GM18499 (cell line): ENCODE measurements around the gene CENPM.

Experiments
- ATAC-seq: cut with Tn5 transposase; IDR thresholded peaks from one replicate; pipeline ENCODE4 v1.9.1; 2021; ENCODE audit warnings: moderate number of reproducible peaks; ENCODE audit not compliant: insufficient read depth, unreplicated experiment

CENPM gene

DNA sequence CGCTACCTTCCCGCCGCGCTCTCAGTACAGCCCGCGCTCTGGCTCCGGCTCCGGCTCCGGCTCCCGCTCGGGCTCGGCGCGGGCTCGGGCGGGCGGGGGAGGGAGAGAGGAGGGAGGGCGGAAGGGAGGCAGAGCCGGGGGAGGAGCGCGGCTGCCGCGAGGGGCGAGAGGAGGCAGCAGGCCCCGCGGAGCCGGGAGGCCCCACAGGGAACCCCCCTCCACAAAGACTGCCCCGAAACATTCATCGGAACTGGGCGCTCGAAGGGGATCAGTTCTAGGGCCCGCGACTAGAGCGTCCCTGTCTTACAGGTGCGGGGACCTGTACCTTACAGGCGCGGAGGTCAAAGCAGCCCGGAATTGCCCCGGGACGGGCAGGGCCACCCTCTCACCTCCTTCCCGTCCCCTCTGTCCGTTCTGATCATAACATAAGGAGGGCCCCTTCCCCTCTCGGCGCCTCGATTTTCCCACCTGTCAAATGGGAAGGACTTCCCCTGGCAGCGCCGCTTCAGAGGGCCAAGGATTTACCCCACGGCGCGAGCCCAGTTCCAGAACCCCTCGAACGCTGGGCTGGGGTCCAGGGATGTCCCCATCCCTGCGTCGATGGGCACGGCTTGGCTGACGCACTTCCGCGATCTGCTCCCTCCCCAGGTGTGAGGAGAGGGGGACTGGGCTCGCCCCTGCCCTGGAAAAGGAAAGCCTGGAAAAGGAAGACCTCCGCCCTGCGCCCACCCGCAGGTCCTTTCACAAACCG, 31.7 kb downstream of the CENPM start, which contains the start of gene SHISA8:
Gene SHISA8, minus strand, starts transcription at position 40 of the 751 bp plus-strand sequence. CDS start 407 bp downstream, outside the sequence.
- ATAC-seq = no peak

DNA sequence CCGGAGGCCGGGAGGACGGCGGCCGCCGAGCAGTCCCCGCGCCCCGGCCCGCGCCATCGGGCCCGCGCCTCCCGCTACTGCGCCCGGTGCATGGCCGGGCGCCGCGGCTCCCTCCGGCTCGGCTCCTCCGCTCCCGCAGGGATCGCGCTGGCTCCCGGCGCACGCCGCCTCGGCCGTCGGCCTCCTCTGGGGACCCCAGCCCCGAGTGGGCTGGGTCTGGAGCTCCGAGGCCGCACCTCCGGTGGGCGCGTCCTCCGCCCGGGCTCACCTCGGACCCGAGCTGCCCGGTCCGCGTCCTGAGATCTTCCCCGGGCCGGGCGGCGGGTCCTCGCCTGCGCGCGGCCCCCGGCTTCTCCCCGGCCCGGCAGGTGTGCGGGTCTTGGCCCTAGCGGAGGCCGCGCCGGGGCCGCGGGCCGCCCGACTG, 32.3 kb downstream of the CENPM start:
- no peak for ATAC-seq

DNA sequence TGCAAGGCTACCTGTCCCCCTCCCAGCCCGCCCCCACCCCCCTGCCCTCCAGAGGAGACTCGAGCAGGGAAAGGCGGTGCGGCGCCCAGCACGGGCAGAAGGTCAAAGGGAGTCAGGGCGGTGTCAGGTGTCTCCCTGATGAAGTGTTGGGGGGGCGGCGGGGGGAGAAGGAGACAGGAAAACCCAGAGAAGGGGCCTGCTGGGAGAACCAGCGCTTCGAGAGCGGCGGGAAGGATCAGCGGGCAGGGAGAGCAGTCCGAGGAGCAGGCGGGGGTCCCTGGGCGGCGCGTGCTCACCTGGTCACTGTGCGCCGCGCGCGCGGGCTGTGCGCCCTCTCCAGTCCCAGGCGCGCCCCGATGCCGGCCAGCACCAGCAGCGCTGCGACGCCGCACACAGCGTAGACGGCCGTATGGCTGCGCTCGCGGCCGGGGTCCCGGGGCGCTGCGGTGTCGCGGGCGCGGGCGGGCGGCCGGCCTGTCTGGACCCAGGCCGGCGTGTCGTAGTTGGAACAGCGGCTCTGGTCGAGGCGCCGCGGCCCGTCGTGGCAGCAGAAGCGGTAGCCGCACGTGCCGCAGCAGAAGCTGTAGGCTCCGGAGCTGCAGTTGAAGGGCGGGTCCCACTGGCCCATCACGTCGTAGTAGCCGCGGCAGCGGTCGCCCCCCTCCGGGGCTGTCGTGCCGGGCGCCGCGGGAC, 33.0 kb downstream of the CENPM start:
- no peak for ATAC-seq

DNA sequence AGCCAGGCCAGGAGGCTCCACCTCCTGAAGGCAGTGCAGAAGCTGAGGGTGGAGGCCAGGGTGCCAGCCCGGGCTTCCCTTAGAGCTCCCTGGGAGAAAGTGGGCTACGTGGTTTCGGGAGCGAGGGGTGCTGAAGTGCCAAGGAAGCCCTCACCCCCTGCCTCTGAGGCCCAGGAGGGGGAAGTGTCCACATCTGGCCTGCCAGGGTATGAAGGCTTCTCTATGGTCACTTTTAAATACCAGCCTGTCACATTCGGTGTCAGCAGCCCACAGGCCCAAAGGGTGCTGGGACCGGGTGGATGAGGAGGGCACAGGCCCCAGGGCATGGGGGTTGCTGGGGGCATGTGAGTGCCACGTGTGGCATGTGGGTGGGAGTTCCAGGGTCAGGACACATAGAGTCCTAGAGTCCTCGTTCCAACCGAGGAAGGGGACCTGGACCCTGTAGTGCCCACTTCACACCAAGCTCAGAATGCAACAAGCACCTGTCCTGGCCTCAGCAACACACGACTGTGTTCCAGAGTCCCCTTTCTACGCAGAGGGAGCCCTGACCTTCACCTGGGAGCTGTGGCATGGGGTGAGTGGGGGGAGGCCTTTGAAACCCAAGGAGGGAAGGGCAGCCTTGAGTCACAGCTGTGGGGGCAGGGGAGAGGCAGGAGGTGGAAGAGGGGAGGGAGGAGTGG, 33.8 kb downstream of the CENPM start:
- no peak for ATAC-seq

DNA sequence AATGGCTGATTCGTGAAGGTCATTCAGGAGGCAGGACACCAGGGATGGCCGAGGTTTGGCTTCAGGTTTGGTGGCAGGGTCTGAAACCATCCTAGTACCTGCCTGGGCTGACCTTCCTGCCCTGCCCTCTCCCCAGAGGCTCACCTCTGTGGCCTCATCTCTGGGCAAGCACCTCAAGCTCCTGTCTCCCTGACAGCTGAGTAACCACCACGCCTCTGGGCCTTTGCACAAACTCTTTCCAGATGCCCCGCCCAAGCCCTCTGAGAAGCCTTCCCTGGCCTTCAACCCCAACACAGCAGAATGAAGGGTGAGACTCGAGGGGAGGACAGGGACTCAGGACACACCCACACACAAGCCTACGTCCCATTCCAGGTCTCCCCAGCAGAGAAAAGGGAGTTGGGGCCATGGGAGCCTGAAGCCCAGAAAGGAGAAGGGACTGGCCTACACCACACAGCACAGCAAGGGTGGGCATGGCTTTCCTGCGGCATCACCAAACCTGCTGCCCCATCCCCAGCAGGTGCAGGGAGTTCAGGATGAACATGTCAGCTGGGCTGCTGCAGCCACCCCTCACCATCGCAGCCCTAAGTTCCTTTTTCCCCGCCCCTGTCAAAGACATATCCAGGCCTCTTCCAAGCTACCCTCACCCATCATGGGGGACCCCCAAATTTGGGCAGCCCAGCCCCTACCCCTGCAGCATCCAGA, 34.5 kb downstream of the CENPM start:
- ATAC-seq = no peak

DNA sequence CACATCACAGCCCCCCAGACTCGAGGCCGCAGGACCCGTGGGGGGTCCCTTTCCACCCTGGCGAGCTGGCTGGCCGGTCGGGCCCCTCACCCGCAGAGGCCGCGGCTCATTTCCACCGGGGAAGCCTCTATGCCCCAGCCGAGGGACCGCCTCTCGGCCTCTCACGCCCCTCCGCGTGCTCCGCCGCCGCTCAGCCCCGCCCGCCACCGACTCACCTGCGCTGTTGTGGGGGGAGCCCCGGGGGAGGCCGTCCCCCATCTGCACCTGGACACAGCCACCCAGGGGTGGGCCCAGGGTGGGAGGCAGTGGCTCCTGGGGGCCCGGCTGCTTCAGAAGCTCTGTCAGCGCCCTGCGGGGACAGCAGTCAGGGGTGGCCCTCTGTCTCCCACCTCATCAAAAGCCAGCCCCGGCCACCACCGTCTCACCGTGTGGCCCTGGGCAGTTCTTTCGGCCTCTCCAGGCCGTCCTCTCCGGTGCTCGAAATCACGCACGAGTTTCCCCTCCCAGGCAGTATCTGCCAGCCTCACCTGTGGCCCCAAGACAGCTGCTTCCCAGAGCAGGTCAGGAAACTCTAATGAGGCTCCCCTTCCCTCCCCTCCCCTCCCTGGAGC, 35.8 kb downstream of the CENPM start:
- ATAC-seq = no peak

DNA sequence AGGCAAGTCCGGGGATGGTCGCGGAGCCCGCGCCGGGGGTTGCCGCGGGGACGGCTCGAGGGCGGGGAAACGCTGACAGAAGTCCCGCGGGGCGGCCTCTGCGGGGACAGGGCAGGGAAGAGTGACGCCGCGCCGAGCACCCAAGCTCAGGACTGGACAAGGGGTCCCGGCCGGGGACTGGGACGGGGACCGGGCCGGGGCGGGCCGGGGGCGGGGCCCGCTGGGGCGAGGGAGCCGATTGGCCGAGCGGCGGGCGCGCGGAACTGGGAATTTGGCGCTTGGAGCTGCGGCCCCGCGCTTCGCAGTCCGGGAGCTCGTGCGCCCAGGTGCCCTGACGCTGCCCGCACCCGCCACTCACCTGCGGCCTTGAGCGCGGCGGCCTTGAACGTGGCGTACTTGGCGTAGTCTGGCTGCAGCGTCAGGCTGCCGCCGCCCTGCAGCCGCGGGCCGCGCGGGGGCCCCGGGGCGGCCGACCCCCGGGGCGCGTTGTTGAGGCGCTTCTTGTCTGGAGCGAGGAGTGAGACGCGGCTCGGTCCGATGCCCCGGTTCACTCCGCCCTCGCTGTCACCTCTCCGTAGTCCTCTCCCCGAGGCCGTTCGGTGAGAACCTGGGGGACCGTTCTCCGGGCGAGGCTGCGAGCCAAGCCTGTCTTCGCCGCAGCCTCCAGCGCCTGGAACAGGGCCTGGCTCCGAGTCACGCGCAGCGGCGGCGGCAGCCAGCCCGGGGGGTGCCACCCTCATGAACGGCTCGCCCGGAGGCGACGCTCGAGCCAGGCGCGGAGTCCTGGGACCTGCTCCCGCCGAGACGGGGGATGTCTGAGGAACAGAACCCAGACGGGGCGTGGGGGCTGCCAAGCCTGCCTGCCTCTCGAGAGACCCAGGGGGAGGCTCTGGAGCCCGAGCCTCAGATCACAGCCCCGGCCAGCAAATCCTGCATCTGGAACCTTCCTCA, 36.6 kb downstream of the CENPM start:
- ATAC-seq = no peak

DNA sequence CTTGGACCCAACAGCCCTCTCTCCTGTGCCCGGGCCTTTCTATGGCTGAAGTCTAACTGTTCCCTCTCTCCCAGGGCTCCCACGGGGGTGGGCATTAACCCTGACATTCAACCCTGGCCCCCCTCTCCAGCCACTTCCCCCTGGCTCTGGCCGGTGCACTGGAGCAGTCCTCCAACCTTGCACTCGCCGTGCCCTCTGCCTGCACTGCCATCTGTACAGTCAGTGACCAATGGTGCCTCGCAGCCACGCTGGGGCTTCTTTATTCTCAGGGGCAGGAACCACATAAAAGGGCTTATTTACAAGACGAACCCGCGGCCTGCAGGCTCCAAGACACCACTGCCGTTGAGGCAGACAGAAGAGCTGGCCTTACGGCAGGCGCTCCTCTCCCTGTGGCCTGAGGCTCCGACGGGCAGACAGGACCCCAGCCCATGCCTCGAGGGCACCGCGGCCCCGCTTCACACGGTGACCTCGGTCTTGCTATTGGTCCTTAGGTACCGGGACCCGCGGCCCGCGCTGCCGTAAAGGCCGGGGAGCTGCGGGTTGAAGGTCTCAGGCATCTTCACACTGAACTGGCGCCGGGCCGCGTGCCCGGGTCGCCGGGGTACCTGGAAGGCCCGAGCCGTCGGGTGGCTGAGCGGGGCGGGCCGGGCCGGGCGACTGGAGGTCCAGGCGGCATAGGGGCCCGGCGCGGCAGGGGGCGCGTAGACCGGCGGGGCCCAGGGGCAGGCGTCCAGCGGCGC, 37.5 kb downstream of the CENPM start:
- no peak for ATAC-seq

DNA sequence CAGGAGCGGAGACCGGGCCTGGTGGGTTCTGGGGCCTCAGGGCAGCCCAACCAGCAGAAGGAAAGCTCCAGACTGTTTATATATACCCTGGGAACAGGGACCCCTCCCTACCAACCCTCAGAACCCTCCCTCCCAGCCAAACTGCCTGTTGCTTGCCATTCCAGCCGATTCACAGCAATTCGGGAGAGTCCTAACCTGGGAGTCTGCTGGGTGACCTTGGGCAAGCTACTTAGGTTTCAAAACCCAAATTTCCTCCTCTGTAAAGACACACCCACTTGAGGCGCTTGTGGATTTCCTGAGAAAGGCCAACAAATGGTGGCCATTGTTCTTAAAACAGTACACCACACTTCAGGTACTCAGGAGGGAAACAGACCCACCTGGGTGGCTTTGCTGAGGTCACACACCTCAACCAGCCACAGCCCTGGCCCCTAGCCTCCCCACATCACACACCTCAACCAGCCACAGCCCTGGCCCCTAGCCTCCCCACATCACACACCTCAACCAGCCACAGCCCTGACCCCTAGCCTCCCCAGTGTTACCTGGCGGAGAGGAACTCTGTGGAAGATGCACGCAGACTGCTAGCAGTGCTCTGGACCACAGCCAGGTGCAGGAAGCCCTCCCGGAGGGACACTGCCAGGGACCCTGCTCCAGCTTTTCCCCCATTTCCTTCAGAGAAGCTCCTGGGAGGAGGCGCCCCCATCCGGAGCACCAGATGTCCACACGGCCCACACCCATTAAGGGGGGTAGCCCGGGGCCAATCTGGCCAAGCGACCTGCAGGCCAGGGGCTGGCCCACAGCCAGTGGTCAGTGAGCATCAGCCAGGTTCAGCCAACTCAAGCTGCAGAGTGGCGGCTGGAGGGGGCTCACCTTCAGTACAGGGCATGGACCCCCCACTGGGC, 38.3 kb downstream of the CENPM start:
- ATAC-seq = no peak

DNA sequence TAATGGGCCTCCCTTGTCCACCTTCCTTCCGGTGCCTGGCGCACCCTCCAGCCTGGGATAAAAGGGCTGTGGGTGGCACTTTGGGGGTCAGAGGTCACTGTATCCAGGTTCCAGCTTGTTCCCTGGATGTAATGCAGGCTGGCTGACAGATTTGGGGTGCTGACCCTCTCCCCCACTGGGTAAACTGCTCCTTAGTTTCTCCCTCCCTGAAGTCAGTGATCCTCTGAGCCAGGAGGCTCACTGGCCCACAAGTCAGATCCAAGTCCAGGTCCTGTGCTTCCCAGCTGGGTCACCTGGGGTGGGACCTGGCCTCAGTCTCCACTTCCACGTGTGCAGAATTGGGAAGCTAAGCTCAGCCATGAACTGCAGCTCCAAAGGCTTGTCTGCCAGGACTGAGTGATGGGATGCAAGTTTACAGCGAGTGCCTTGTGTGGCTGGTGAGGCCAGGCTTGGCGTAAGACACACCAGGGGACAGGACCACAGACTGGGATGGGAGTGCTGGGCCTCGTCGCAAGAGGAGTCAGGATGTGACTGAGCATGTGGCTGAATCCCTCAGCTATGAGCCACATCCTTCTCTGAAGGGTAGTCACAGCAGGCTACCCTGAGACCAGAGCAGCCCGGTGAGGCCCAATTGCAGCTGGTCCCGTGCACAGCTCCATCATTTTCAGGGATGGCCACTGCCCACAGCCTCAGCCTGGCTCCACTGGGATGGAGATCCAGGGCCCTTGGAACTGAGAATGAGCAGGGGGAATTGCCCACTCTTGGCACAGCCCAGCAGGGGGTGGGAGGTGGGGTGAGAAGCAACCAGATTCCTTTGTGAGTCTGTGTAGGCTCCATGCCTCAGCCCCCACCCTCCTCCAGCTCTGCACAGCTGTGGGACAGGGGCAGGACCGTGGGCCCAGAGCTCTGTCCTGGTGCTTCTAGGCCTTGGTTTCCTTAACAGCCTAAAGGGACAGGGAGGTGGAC, 39.2 kb downstream of the CENPM start:
- no peak for ATAC-seq

DNA sequence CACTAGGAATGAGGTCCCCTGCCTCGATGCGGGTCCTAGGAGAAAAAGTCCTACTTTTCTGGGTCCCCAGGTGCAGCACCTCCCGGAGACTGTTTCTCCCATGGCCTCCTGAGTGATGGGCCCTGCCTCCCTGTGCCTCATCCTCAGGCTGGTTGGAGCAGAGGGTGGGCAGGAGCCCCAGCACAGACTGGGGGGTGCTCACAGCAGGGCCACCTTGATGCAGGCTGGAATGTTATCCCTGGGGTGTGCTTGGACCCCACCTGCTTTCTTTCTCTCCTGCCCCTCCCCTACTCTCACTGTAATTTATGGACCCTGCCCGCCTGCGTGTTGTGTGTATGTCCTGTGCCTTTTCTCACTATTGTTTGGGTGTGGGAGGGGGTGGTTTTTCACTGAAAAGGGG, 40.1 kb downstream of the CENPM start:
- no peak for ATAC-seq

DNA sequence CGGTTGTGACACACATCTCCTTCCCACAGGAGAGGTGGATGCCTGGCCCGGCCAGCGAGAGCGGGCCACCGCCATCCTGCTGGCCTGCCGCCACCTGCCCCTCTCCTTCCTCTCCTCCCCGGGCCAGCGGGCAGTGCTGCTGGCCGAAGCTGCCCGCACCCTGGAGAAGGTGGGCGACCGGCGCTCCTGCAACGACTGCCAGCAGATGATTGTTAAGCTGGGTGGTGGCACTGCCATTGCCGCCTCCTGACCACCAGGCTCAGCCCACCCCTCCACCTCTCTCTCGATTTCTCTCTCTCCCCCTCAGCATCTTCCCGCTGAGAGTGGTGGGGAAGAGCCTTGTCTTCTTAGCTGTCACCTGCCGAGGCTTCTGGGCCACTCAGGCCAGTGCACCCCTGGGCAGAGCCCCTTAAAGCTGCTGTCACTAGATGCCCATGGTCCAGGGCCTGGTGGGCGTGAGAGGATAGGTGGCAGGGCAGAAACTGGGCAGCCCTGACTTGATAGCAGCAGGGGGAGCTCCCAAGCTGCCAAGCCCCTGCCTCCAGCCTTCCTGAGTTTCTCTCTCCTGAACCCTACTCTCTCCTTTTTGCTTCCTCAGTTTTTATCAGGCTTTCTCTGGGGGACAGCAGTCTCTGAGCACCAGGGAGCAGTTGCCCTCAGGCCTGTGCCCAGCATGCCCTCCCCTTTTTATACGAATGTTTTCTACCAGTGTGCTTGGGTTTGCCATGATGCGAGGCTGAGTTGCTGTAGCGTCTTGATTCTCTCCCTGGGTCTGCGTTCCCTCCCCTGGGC, 41.3 kb downstream of the CENPM start:
- no peak for ATAC-seq

DNA sequence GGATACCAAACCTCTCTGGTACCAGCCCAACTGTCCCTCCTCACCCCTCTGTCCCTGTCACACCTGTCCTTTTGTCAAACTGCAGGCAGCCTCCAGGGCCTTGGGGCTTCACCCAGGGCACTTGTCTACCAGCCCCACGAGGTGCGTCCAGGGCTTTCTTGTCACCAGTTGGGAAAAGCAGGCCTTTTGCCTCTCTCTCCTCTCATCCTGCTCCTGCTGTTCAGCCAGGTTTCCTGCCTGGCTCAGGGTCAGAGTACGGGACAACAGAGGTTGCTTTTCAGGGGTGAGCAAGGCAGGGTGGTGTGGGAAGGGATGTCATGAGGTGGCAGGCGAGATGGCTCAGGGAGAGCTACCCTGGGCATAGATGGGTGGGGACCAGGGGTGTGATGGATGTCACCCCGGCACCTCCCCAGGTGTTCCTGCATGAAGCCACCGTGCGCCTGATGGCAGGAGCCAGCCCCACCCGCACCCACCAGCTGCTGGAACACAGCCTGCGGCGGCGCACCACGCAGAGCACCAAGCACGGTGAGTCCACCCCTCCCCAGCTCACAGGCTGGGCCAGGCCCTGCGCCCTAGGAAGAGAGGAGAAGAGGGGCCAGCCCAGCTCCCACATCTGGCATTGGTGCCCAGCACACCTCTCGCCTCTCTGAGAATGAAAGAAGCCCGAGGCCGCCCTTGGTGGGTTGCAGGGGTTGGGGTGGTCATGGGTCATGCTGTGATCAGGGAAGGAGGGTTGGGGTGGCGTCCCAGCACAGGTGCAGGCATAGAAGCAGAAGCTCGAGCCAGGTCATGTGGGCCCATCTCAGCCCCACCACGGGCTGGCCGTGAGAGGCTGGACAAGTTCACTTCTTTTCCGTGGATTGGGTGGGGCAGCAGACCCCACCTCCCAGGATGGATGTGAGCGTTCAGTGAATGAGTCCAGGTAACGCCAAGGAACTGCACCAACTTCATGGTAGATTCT, 42.2 kb downstream of the CENPM start:
- no peak for ATAC-seq

DNA sequence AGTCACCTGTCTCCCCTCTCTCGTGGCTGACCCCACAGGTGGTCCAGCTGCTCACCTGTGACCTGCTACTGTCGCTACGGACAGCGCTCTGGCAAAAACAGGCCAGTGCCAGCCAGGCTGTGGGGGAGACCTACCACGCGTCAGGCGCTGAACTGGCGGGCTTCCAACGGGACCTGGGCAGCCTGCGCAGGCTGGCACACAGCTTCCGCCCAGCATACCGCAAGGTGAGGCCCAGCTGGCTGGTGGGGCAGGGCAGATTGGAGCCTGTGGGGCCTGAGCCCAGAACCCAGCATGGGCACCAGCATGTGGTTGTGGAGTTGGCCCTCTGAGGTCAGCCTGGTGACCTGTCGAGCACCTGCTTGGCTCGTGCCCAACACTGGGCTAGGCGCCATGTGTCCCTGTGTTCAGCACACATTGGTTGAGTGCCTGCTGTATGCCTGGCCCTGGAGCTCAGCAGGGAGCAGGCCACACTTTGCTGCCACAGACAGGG, 44.0 kb downstream of the CENPM start:
- no peak for ATAC-seq
